Skeletal muscle satellite cell (primary cell): ENCODE results near the gene USP20.

ENCODE experiments used
- H3K27me3 ChIP-seq: 2 replicates; pipeline ENCODE4 v1.7.0; 2013; ENCODE audit warnings: low read length; ENCODE audit not compliant: control insufficient read depth, insufficient read depth
- H3K36me3 ChIP-seq: 2 replicates; pipeline ENCODE4 v1.7.0; 2013; ENCODE audit warnings: mild to moderate bottlenecking, control low read depth, low read length; ENCODE audit not compliant: insufficient read depth
- H3K4me1 ChIP-seq: 2 replicates; pipeline ENCODE4 v1.7.0; 2013; ENCODE audit warnings: low read length; ENCODE audit not compliant: control insufficient read depth, insufficient read depth
- H3K4me2 ChIP-seq: 2 replicates; pipeline ENCODE4 v1.7.0; 2013; ENCODE audit warnings: mild to moderate bottlenecking, low read length
- H3K4me3 ChIP-seq: 2 replicates; pipeline ENCODE4 v1.7.0; 2013; ENCODE audit warnings: low read length
- H3K9ac ChIP-seq: 2 replicates; pipeline ENCODE4 v1.7.0; 2013; ENCODE audit warnings: mild to moderate bottlenecking, low read depth, low read length, moderate library complexity
- H3K9me3 ChIP-seq: replicated peaks from 2 replicates; pipeline ENCODE4 v1.7.0; 2013; ENCODE audit warnings: mild to moderate bottlenecking, control low read depth, low read length

The USP20 gene

DNA sequence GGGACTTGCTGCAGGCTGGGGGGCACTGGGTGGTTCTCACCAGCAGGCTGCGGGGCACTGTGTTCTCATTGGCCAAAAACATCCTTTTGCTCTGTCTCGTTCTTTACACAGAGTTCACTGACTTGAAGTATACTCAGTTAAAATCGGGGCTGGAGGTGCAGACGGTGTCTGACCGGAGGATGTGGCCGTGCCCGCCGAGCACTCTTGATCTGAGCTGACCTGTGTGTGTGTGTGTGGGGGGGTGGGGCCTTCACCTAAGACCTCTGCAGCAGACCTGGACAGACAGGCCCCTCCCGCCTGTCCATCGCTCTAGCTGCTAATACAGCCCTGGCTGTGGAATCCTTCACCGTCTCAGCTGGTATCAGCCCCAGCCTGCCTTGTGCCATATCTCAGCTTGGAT is 25.1 kb upstream of the USP20 start:
- H3K9ac ChIP-seq, result no peak overlapping the region
- H3K4me1 ChIP-seq, result no peaks in the 10 kb centered on the region
- no peaks in the 10 kb centered on the region for H3K9me3 ChIP-seq
- no peak overlapping the region for H3K4me2 ChIP-seq
- H3K36me3 ChIP-seq, result peaks cover 37% of the 10 kb centered on the region
- no peak overlapping the region for H3K4me3 ChIP-seq
- H3K27me3 ChIP-seq, result no peaks in the 10 kb centered on the region

DNA sequence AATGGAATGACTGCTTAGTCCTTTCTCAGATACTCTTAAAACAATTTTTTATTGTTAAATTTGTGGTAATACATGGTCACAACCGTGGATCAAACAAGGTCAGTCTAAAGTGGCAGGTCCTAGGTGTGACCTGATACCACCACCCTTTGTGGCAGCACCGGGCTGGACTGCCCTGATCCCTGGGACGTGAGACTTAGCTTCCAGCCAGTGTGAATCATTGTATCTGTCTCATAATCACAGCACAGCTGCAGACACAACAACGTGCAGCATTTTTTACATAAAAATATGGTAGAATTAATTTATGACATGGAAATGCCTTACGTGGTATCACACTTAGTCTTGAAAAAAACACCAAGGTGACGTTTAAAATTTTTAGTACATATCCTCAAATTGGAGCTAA is 24.5 kb upstream of the USP20 start:
- no peaks in the 10 kb centered on the region for H3K9me3 ChIP-seq
- H3K27me3 ChIP-seq, result no peaks in the 10 kb centered on the region
- peaks cover 43% of the 10 kb centered on the region for H3K36me3 ChIP-seq
- H3K4me2 ChIP-seq, result no peak overlapping the region
- no peaks in the 10 kb centered on the region for H3K4me1 ChIP-seq
- H3K4me3 ChIP-seq, result no peak overlapping the region
- no peak overlapping the region for H3K9ac ChIP-seq

DNA sequence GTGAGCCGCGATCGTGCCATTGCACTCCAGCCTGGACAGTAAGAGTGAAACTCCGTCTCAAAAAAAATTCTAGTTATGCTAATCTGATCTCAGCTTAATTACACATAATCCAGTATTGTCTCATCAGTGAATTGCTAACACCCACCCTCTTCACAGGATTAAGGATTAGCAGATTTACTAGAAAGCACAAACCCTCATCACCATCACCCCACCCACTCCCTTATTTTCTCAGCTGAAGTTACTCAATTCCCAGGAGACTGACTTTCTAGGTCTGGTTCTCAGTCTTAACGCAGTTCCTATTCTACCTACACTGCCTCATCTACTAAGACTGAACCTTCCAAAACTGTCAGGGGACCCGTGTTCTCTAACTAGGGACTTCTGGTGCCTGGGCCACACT is 23.3 kb upstream of the USP20 start:
- H3K9me3 ChIP-seq, result no peaks in the 10 kb centered on the region
- H3K9ac ChIP-seq, result no peak overlapping the region
- peaks cover 48% of the 10 kb centered on the region for H3K36me3 ChIP-seq
- H3K4me3 ChIP-seq, result no peak overlapping the region
- no peak overlapping the region for H3K4me2 ChIP-seq
- no peaks in the 10 kb centered on the region for H3K27me3 ChIP-seq
- H3K4me1 ChIP-seq, result no peaks in the 10 kb centered on the region

DNA sequence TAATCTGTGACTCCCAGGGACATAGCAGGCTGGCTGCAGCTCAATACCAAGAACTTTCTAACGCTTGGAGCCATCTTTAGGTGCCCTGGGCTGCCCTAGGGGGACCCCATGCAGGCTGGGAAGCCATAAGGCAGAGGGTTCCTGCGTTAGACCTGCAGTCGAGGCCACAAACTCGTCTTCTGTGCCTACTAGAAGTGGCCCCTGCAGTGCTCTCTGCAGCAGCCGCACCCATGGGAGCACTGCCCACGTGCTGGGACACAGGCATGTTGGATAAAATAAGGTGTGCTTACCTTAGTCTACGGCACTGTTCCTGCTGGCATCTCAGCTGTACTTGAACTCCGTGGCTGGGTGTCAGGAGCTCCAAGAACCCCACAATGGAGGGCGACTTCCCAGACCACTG is 22.9 kb upstream of the USP20 start:
- H3K36me3 ChIP-seq, result peaks cover 51% of the 10 kb centered on the region

DNA sequence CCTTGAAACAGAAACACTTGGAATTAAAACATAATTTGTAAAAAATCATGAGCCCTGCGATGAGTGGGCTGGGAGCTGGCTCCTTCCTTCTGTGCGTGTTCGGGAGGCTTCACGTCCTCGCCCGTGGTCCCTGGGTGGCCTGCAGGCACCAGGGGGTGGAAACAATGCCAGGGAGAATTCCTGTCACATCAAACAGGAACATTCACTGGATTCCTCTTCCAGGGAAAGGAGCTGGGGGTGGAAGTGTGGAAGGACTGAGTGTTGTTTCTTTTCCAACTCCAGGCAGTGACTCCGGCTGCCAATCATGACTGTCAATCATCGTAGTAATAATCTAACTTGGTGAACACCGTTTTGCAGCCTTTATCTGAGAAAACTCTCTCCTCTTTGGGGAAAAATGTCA is 21.6 kb upstream of the USP20 start:
- Histone ChIP-seq H3K9ac (no peak overlapping the region), H3K4me1 (no peaks in the 10 kb centered on the region), H3K27me3 (no peaks in the 10 kb centered on the region), H3K36me3 (peaks cover 60% of the 10 kb centered on the region), H3K4me2 (no peak overlapping the region), H3K9me3 (no peaks in the 10 kb centered on the region), H3K4me3 (no peak overlapping the region)

More for the DNA sequence above, 22.9 kb upstream of the USP20 start:
- no peak overlapping the region for H3K4me3 ChIP-seq
- H3K9ac ChIP-seq, result no peak overlapping the region
- H3K27me3 ChIP-seq, result no peaks in the 10 kb centered on the region
- no peaks in the 10 kb centered on the region for H3K4me1 ChIP-seq
- no peak overlapping the region for H3K4me2 ChIP-seq
- H3K9me3 ChIP-seq, result no peaks in the 10 kb centered on the region

- H3K9me3 ChIP-seq, result no peaks in the 10 kb centered on the region
- H3K27me3 ChIP-seq, result no peaks in the 10 kb centered on the region
- H3K4me2 ChIP-seq, result no peak overlapping the region
- no peak overlapping the region for H3K4me3 ChIP-seq
- no peaks in the 10 kb centered on the region for H3K4me1 ChIP-seq
- H3K36me3 ChIP-seq, result peaks cover 58% of the 10 kb centered on the region
- no peak overlapping the region for H3K9ac ChIP-seq
These were observed 20.6 kb upstream of the USP20 start for GRCh38 chr9:129814432-129815223.

DNA sequence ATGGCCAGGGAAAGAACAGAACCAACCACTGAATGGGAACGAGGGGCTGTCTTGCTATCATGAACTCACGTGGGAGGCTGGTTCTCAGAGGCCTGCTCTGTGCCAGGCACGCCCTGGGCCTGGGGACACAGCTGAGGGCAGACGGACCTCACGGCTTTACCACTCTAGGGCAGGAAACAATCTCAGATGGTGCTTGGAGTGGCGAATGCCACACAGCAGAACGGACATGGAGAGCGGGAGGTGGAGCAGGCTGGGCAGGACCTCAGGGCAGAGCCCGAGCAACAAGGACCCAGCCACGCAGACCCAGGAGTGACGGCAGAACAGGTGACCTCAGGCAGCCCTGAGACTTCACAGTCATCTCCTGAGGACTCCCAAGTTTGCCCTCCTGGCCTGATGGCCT is 20.0 kb upstream of the USP20 start:
- no peak overlapping the region for H3K9ac ChIP-seq
- no peaks in the 10 kb centered on the region for H3K9me3 ChIP-seq
- no peaks in the 10 kb centered on the region for H3K27me3 ChIP-seq
- no peak overlapping the region for H3K4me3 ChIP-seq
- H3K4me2 ChIP-seq, result no peak overlapping the region
- H3K36me3 ChIP-seq, result peaks cover 59% of the 10 kb centered on the region
- no peaks in the 10 kb centered on the region for H3K4me1 ChIP-seq

DNA sequence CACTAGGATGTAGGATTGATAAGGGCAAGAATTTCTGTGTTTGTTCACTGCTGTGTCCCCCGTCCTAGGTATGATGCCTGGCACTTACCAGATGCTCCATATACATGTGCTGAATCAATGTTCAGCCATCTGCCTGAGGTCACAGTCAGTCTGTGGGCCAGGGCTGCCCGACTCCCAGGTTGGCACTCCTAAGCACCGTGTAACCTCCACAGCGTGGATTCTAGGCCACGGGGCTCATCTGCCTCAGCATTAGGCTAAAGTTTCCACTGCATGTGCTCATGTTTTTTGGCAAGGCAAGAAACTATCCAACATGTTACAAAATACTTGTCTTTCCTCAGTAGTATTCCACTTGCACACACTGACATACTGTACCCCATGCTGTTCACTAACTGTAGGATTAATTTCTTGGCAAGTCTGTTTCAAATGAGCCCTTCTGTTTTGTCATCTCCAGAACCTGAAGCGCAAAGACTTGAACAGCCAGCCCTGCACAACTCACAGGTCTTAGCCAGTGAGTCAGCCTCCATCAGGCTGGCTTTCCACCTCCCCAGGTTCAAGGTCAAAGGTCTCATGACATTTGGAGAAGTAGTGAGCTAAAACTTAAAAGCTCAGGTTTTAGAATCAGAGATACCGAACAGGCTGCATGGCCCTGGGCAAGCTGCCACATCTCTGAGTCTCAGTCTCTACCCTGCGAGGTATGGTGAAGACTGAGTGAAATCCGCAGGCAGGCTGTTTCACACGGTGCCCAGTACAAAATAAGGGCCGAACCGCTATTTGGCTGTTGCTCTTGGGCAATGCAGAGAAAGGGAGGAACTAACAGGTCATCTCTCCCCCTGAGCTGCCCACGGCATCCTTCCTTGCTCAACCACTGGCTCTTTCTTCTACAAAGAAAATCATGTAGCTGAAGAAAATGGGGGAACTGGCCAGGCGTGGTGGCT is 18.5 kb upstream of the USP20 start:
- Histone ChIP-seq H3K36me3 (peaks cover 74% of the 10 kb centered on the region), H3K9me3 (no peaks in the 10 kb centered on the region), H3K4me3 (no peak overlapping the region), H3K9ac (no peak overlapping the region), H3K4me2 (no peak overlapping the region), H3K27me3 (no peaks in the 10 kb centered on the region), H3K4me1 (no peaks in the 10 kb centered on the region)

DNA sequence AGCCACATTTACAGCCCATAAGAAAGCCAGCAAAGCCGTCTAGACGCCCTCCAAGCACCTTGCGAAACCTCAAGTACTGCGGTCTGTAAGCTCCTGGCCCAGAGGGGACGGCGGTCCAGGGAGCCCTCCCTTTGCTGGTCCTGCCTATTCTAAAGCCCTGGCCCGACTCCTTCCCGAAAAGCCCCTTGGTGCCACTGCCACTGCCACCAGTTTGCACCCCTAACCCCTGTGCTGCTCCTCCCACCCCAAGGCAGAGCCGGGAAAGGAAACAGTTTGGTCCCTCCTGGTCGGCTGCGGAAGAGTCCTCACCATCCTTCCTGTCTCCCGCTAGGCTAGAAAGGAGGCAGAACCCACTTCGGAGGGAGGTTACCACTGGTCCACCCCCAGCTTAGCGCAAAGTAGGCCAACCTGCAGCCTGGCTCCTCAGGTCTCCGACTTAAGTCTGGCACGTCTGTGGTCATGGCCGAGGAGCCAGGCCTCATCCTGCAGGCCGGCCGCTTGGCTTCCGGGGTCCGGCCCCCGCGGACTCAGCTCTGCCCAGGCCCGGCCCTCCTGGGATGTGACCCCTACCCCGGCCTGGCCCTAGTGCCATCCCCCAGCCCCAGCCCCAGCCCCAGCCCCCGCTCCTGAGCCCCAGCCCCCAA is 12.2 kb upstream of the USP20 start:
- Histone ChIP-seq H3K9me3 (no peaks in the 10 kb centered on the region), H3K4me2 (peak overlapping the region; percentile 95), H3K9ac (peak overlapping the region; percentile 90), H3K27me3 (no peaks in the 10 kb centered on the region), H3K36me3 (peaks cover 42% of the 10 kb centered on the region), H3K4me3 (peak overlapping the region; percentile 95), H3K4me1 (peaks cover 6% of the 10 kb centered on the region)

DNA sequence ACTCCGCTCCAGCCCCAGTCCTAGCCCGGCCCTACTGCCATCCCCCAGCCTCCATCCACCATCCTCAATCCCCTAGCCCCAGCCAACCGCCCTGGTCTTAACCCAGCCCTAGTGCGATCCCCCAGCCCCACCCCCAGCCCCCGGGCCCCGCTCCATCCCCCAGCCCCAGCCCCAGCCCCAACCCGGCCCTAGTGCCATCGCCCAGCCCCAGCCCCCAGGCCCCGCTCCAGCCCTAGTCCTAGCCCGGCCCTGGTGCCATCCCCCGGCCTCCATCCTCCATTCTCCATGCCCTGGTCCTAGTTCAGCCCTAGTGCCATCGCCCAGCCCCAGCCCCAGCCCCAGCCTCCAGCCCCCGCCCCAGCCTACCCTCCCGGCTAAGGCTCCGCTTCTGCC is 11.7 kb upstream of the USP20 start:
- H3K9me3 ChIP-seq, result no peaks in the 10 kb centered on the region
- peak overlapping the region; percentile 95 for H3K9ac ChIP-seq
- peak overlapping the region; percentile 71 for H3K4me2 ChIP-seq
- no peaks in the 10 kb centered on the region for H3K27me3 ChIP-seq
- peaks cover 39% of the 10 kb centered on the region for H3K36me3 ChIP-seq
- H3K4me1 ChIP-seq, result peaks cover 6% of the 10 kb centered on the region
- H3K4me3 ChIP-seq, result peak overlapping the region; percentile 95

DNA sequence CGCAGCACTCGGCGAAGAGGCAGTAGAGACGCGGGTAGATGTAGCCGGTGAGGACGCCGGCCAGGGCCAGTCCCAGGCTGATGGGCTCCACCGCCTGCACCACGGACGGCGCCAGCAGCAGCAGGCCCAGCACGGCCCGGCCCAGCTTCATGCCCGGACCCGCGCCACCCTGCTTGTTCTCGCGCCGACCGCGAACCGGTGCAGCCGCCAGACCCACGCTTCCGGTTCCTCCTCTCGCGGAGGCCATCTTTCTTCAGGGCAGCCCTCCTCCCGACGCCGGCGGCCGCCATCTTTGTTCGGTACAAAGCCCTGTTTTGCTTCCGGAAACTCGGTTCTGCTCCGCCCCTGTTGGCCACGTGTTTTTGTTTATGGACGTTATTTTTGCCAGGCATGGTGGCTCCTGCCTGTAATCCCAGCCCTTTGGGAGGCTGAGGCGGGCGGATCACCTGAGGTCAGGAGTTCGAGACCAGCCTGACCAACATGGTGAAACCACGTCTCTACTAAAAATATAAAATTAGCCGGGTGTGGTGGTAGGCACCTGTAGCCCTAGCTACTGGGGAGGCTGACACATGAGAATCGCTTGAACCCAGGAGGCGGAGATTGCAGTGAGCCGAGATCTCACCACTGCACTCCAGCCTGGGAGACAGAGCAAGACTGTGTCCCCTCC is 11.2 kb upstream of the USP20 start, which contains the start of gene TOR1A:
Gene TOR1A, minus strand, starts transcription at position 202 of the 667 bp plus-strand sequence. Its CDS starts 51 bp downstream, at position 151.
- Histone ChIP-seq H3K4me1 (peaks cover 6% of the 10 kb centered on the region), H3K4me2 (peak within 1 kb of the TSS; percentile 95), H3K4me3 (peak within 1 kb of the TSS; percentile 95), H3K9me3 (no peaks in the 10 kb centered on the region), H3K27me3 (no peaks in the 10 kb centered on the region), H3K36me3 (peaks cover 36% of the 10 kb centered on the region), H3K9ac (peak within 1 kb of the TSS; percentile 95)
